Gastroesophageal sphincter (tissue), 3 donors: ENCODE data around the gene CLCC1.

Experiments used
- CTCF ChIP-seq, 4 experiments: fragments of 200-600 bp in 2 of 4; fragments of 450-650 bp in 2 of 4; sonication (generic) in 1 of 4; IDR thresholded peaks; one replicate each; pipeline ENCODE4 v1.5.1; 2017 to 2019; ENCODE audit warnings: antibody characterized with exemption in 4 of 4, mild to moderate bottlenecking in 2 of 4, moderate library complexity in 2 of 4
- EP300 ChIP-seq: sonication (generic); formaldehyde crosslinking; IDR thresholded peaks from one replicate; pipeline ENCODE4 v1.6.1; 2017; ENCODE audit warnings: antibody characterized with exemption, mild to moderate bottlenecking

- TF ChIP-seq CTCF (IDR thresholded peaks at IDR 0.05) = no peak
- TF ChIP-seq EP300 = no peak
Observed at GRCh38 chr1:108949044-108949443, 14.2 kb downstream of the CLCC1 start.
